HepG2 (cell line): Measurements from ENCODE around the gene ZNF226. TPM values are rescaled to one million over a fixed set of nuclear protein-coding genes. Genes with fewer than 3 reads are reported as not detected.

Experiments used
- EP300 ChIP-seq, 3 experiments: sonication (generic) in 1 of 3; formaldehyde crosslinking in 1 of 3; IDR thresholded peaks; 2 replicates each; pipeline versions ENCODE4 v1.5.1 to v1.6.1; 2011 to 2020; ENCODE audit warnings: low read depth in 2 of 3, low read length in 2 of 3, borderline replicate concordance in 1 of 3, improper control_type of control experiment in 1 of 3, mild to moderate bottlenecking in 1 of 3, missing genetic modification reagents in 1 of 3, moderate library complexity in 1 of 3
- GFI1 ChIP-seq: sonication (generic); formaldehyde crosslinking; IDR thresholded peaks from 2 replicates; pipeline ENCODE4 v1.5.0; 2020; ENCODE audit warnings: missing genetic modification reagents, mild to moderate bottlenecking, borderline replicate concordance
- HCFC1 ChIP-seq: fragments of 150-350 bp; IDR thresholded peaks from 2 replicates; pipeline ENCODE4 v1.6.1; 2014; ENCODE audit warnings: low read depth, low read length
- IKZF4 ChIP-seq: sonication (generic); formaldehyde crosslinking; IDR thresholded peaks from 2 replicates; pipeline ENCODE4 v1.5.1; 2020; ENCODE audit warnings: borderline replicate concordance, mild to moderate bottlenecking, low read depth, missing genetic modification reagents; ENCODE audit errors: not compliant biosample characterization
- MAZ ChIP-seq, 2 experiments: sonication (generic) in 1 of 2; formaldehyde crosslinking in 1 of 2; IDR thresholded peaks; 2 replicates each; pipeline versions ENCODE4 v1.5.0 to v1.6.1; 2012 to 2020; ENCODE audit warnings: low read depth in 2 of 2, mild to moderate bottlenecking in 2 of 2, borderline replicate concordance in 1 of 2, improper control_type of control experiment in 1 of 2, low read length in 1 of 2, missing genetic modification reagents in 1 of 2, moderate library complexity in 1 of 2
- NFE2L1 ChIP-seq: sonication (generic); formaldehyde crosslinking; IDR thresholded peaks from 2 replicates; pipeline ENCODE4 v1.4.0; 2020; ENCODE audit warnings: missing genetic modification reagents, mild to moderate bottlenecking, borderline replicate concordance
- NR2F1 ChIP-seq, 2 experiments: fragments of 450-650 bp in 1 of 2; formaldehyde crosslinking in 1 of 2; IDR thresholded peaks; 2 replicates each; pipeline versions ENCODE4 v1.5.0 to v1.6.1; 2016 to 2020; ENCODE audit warnings: mild to moderate bottlenecking in 1 of 2, missing compliant biosample characterization in 1 of 2, missing genetic modification reagents in 1 of 2, moderate library complexity in 1 of 2
- NR2F2 ChIP-seq: IDR thresholded peaks from 2 replicates; pipeline ENCODE4 v1.6.1; 2012; ENCODE audit warnings: low read depth, inconsistent platforms, borderline replicate concordance
- RAD21 ChIP-seq: fragments of 450-650 bp; formaldehyde crosslinking; IDR thresholded peaks from 2 replicates; pipeline ENCODE4 v1.5.0; 2020; ENCODE audit warnings: mild to moderate bottlenecking
- RORA ChIP-seq: sonication (generic); formaldehyde crosslinking; IDR thresholded peaks from 2 replicates; pipeline ENCODE4 v1.5.0; 2020; ENCODE audit warnings: mild to moderate bottlenecking, missing genetic modification reagents, moderate library complexity
- SETDB1 ChIP-seq: sonication (generic); formaldehyde crosslinking; IDR thresholded peaks from 2 replicates; pipeline ENCODE4 v1.5.1; 2020; ENCODE audit warnings: missing genetic modification reagents, mild to moderate bottlenecking, borderline replicate concordance
- SNRNP70 ChIP-seq: fragments of 200-400 bp; formaldehyde crosslinking; IDR thresholded peaks from 2 replicates; pipeline ENCODE4 v1.6.1; 2017; ENCODE audit warnings: mild to moderate bottlenecking, low read depth, low read length, moderate library complexity
- STAG1 ChIP-seq: sonication (generic); formaldehyde crosslinking; IDR thresholded peaks from 2 replicates; pipeline ENCODE4 v1.4.0; 2020; ENCODE audit warnings: missing genetic modification reagents
- TOE1 ChIP-seq: sonication (generic); formaldehyde crosslinking; IDR thresholded peaks from 2 replicates; pipeline ENCODE4 v1.4.0; 2020; ENCODE audit warnings: mild to moderate bottlenecking, missing genetic modification reagents
- TRIM24 ChIP-seq: sonication (generic); formaldehyde crosslinking; IDR thresholded peaks from 2 replicates; pipeline ENCODE4 v1.8.0; 2022; ENCODE audit warnings: mild to moderate bottlenecking, missing genetic modification reagents
- U2AF2 ChIP-seq: fragments of 200-400 bp; formaldehyde crosslinking; IDR thresholded peaks from 2 replicates; pipeline ENCODE4 v1.6.1; 2017; ENCODE audit warnings: low read depth, mild to moderate bottlenecking, low read length
- ZBTB38 ChIP-seq: sonication (generic); formaldehyde crosslinking; IDR thresholded peaks from 2 replicates; pipeline ENCODE4 v1.5.1; 2020; ENCODE audit warnings: mild to moderate bottlenecking, missing genetic modification reagents
- ZFP90 ChIP-seq: sonication (generic); formaldehyde crosslinking; IDR thresholded peaks from 2 replicates; pipeline ENCODE4 v1.8.0; 2022; ENCODE audit warnings: missing genetic modification reagents, mild to moderate bottlenecking, inconsistent platforms, borderline replicate concordance
- ZNF431 ChIP-seq: sonication (generic); formaldehyde crosslinking; IDR thresholded peaks from 2 replicates; pipeline ENCODE4 v1.9.0; 2022; ENCODE audit warnings: missing genetic modification reagents, low read depth, mild to moderate bottlenecking, borderline replicate concordance
- ZNF552 ChIP-seq: sonication (generic); formaldehyde crosslinking; IDR thresholded peaks from 2 replicates; pipeline ENCODE4 v1.9.0; 2022; ENCODE audit warnings: missing genetic modification reagents, mild to moderate bottlenecking, borderline replicate concordance
- ZNF749 ChIP-seq: sonication (generic); formaldehyde crosslinking; IDR thresholded peaks from 2 replicates; pipeline ENCODE4 v1.8.0; 2022; ENCODE audit warnings: mild to moderate bottlenecking, missing genetic modification reagents, moderate library complexity, borderline replicate concordance
- ZNF788 ChIP-seq: sonication (generic); formaldehyde crosslinking; IDR thresholded peaks from 2 replicates; pipeline ENCODE4 v1.5.0; 2020; ENCODE audit warnings: mild to moderate bottlenecking, missing genetic modification reagents, borderline replicate concordance
- ZNF816 ChIP-seq: sonication (generic); formaldehyde crosslinking; IDR thresholded peaks from 2 replicates; pipeline ENCODE4 v1.8.0; 2022; ENCODE audit warnings: missing genetic modification reagents, mild to moderate bottlenecking, borderline replicate concordance
- ZNF850 ChIP-seq: sonication (generic); formaldehyde crosslinking; conservative IDR thresholded peaks from 2 replicates; pipeline ENCODE4 v1.9.0; 2021; ENCODE audit warnings: mild to moderate bottlenecking, missing genetic modification reagents
- ZSCAN21 ChIP-seq: sonication (generic); formaldehyde crosslinking; IDR thresholded peaks from 2 replicates; pipeline ENCODE4 v1.8.0; 2022; ENCODE audit warnings: mild to moderate bottlenecking, missing genetic modification reagents, moderate library complexity, borderline replicate concordance
- polyA plus RNA-seq, 8 experiments: library from polyadenylated mRNA; depleted of rRNA in 3 of 8; stranded (reverse) in 7 of 8; unstranded in 1 of 8; fragments of >200 nt; fragmentation: Illumina TruSeq in 4 of 8; extraction: Trizol in 4 of 8; gene quantifications; 2 replicates each; pipeline versions ENCODE4 v1.2.1 to v1.2.3, GENCODE V29; 2011 to 2016; ENCODE audit warnings: low read depth in 4 of 8, missing spikeins in 1 of 8, mixed read lengths in 1 of 8; ENCODE audit not compliant: insufficient read depth in 1 of 8
- total RNA-seq, 5 experiments: library from RNA; depleted of rRNA; stranded (reverse); fragments of >200 nt; fragmentation: Illumina TruSeq; extraction: Trizol; gene quantifications; 2 replicates each; pipeline ENCODE4 v1.2.3, GENCODE V29; 2016; ENCODE audit warnings: low read depth in 1 of 5
- TF ChIP-seq, protein P1 (sequence below): sonication (generic); formaldehyde crosslinking; IDR thresholded peaks from 2 replicates; pipeline ENCODE4 v1.4.0; 2020; ENCODE audit warnings: missing genetic modification reagents, borderline replicate concordance
- TF ChIP-seq, protein P2 (sequence below): sonication (generic); formaldehyde crosslinking; IDR thresholded peaks from 2 replicates; pipeline ENCODE4 v1.5.0; 2020; ENCODE audit warnings: missing genetic modification reagents, mild to moderate bottlenecking, borderline replicate concordance

Gene ZNF226
- total and polyA plus RNA-seq, 2 of the 13 experiments (the other 11 are each of a cell fraction or from before 2014, with no cell fraction given), result 8.3 to 16.0 TPM

DNA sequence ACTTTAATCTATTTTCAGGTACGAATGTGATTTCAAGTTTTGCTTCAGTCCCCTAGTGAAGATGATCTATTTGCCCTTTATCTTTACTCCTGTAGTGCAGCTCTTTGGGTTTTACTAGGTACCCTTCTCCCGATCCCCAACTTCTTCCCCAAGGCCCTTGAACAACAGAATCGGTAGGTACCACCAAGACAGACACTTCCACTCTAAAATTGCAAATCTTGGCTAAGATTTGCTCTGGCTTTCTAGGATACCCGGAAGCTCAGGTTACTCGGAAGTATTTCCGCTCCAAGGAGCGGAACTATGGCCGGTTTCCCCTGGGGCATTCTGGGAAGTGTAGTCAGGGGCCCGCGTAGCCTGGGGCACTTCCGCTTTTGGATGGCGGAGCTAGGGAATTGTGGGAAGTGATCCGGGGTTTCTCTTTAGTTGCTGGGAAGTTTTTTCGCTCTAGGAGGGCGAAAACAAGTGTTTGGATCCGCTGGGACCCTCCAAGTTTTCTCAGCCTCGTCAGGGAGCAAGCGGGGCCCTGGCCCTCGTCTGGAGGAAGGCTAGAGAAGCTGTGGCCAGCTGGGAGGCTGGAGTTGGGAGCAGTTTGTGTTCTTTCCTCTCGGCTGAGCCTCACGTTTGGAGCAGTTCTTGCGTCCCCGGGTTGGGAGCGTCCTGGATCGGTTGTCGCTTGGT, 42.4 kb downstream of the ZNF226 start (continued):
- no peak for TF ChIP-seq MAZ (IDR thresholded peaks at IDR 0.05; ENCODE audit: borderline replicate concordance, low read depth, low read length)
- TF ChIP-seq MAZ (CRISPR knock-in tag; IDR thresholded peaks at IDR 0.05; ENCODE audit: low read depth), result no peak
- TF ChIP-seq HCFC1, result peak; percentile 94
- no peak for TF ChIP-seq RORA (CRISPR knock-in tag)
- TF ChIP-seq U2AF2, result no peak
- TF ChIP-seq GFI1 (CRISPR knock-in tag), result peak; percentile 42; the same call in 1 of the 2 replicates
- no peak for TF ChIP-seq RAD21
- TF ChIP-seq TRIM24 (CRISPR knock-in tag), result no peak
- no peak for TF ChIP-seq ZNF749
- no peak for TF ChIP-seq ZSCAN21 (CRISPR knock-in tag)
- TF ChIP-seq ZFP90, result no peak
- TF ChIP-seq NFE2L1 (CRISPR knock-in tag), result no peak
- TF ChIP-seq NR2F1 (CRISPR knock-in tag; IDR thresholded peaks at IDR 0.05), result no peak
- no peak for TF ChIP-seq ZNF816 (CRISPR knock-in tag)
- TF ChIP-seq, protein P1, sequence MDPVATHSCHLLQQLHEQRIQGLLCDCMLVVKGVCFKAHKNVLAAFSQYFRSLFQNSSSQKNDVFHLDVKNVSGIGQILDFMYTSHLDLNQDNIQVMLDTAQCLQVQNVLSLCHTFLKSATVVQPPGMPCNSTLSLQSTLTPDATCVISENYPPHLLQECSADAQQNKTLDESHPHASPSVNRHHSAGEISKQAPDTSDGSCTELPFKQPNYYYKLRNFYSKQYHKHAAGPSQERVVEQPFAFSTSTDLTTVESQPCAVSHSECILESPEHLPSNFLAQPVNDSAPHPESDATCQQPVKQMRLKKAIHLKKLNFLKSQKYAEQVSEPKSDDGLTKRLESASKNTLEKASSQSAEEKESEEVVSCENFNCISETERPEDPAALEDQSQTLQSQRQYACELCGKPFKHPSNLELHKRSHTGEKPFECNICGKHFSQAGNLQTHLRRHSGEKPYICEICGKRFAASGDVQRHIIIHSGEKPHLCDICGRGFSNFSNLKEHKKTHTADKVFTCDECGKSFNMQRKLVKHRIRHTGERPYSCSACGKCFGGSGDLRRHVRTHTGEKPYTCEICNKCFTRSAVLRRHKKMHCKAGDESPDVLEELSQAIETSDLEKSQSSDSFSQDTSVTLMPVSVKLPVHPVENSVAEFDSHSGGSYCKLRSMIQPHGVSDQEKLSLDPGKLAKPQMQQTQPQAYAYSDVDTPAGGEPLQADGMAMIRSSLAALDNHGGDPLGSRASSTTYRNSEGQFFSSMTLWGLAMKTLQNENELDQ (CRISPR knock-in tag), result no peak
- no peak for TF ChIP-seq ZNF850 (CRISPR knock-in tag)
- TF ChIP-seq, protein P2, sequence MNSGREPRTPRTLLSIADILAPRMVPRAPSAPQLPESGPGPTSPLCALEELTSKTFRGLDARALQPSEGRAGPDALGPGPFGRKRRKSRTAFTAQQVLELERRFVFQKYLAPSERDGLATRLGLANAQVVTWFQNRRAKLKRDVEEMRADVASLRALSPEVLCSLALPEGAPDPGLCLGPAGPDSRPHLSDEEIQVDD (CRISPR knock-in tag), result no peak
- peak in 1 of 2 experiments; percentile 17; a peak in 1 of 4 replicates for TF ChIP-seq EP300 (IDR thresholded peaks at IDR 0.05; ENCODE audit: low read depth in 2 of 2, low read length in 2 of 2)
- no peak for TF ChIP-seq EP300 (CRISPR knock-in tag; IDR thresholded peaks at IDR 0.05; ENCODE audit: borderline replicate concordance)
- TF ChIP-seq SNRNP70, result no peak
- TF ChIP-seq ZNF431 (CRISPR knock-in tag), result no peak
- TF ChIP-seq STAG1 (CRISPR knock-in tag), result no peak; the same call in 1 of the 2 replicates
- no peak for TF ChIP-seq NR2F2
- TF ChIP-seq ZNF788 (CRISPR knock-in tag), result peak; percentile 27; the same call in 1 of the 2 replicates
- no peak for TF ChIP-seq ZBTB38 (CRISPR knock-in tag)
- no peak for TF ChIP-seq IKZF4 (CRISPR knock-in tag)
- no peak for TF ChIP-seq SETDB1 (CRISPR knock-in tag)
- no peak for TF ChIP-seq ZNF552 (CRISPR knock-in tag)
- TF ChIP-seq TOE1, result no peak
